Activated naive CD4-positive, alpha-beta T cell treated with Interleukin-2 at 50 U/mL for 16 hours (primary cell): Measurements from ENCODE around the gene PRPS1.
"Not testable (repeated sequence)": the region's sequence is repeated elsewhere in the genome, so short reads cannot be mapped to it uniquely, and the experiment has no call there.

Experiments used
- DNase-seq: peaks from one replicate; pipeline ENCODE4 v3.0.0-alpha.2; 2020

Gene PRPS1

GRCh38 chrX:107675823-107676555, 47.7 kb downstream of the PRPS1 start:
- DNase-seq: peak; percentile 17

GRCh38 chrX:107676559-107677378, 48.5 kb downstream of the PRPS1 start:
- peak; percentile 67 for DNase-seq

- no peak for DNase-seq
Observed at GRCh38 chrX:107677501-107677901, 49.2 kb downstream of the PRPS1 start.

GRCh38 chrX:107677909-107678308, 49.6 kb downstream of the PRPS1 start:
- DNase-seq: no peak

GRCh38 chrX:107678957-107679740, 50.8 kb downstream of the PRPS1 start:
- peak; percentile 63 for DNase-seq

- DNase-seq: no peak
Observed at GRCh38 chrX:107682256-107682655, 53.9 kb downstream of the PRPS1 start.

GRCh38 chrX:107683124-107683895, 55.0 kb downstream of the PRPS1 start:
- DNase-seq: no peak

- DNase-seq: no peak
Observed at GRCh38 chrX:107683931-107684330, 55.6 kb downstream of the PRPS1 start.

GRCh38 chrX:107684956-107685385, 56.7 kb downstream of the PRPS1 start:
- no peak for DNase-seq

- DNase-seq: not testable (repeated sequence)
Observed at GRCh38 chrX:107685586-107685985, 57.3 kb downstream of the PRPS1 start.

GRCh38 chrX:107686026-107686425, 57.7 kb downstream of the PRPS1 start:
- DNase-seq: no peak

GRCh38 chrX:107686792-107687191, 58.5 kb downstream of the PRPS1 start:
- DNase-seq: no peak

- no peak for DNase-seq
Observed at GRCh38 chrX:107687445-107687844, 59.1 kb downstream of the PRPS1 start.

- no peak for DNase-seq
Observed at GRCh38 chrX:107691024-107691448, 62.7 kb downstream of the PRPS1 start.

- no peak for DNase-seq
Observed at GRCh38 chrX:107699616-107700015, 71.3 kb downstream of the PRPS1 start.

GRCh38 chrX:107700317-107700774, 72.0 kb downstream of the PRPS1 start:
- DNase-seq: no peak
